Activated CD8-positive, alpha-beta memory T cell treated with anti-CD3 and anti-CD28 coated beads for 48 hours (primary cell): ENCODE measurements around the gene AOAH.

Experiments used
- DNase-seq, 3 experiments: peaks; one replicate each; pipeline ENCODE4 v3.0.0-alpha.2; 2020; ENCODE audit warnings: low read depth in 2 of 3, low spot score in 2 of 3

AOAH gene

GRCh38 chr7:36563706-36564327, 160.5 kb downstream of the AOAH start:
- DNase-seq: no peak

GRCh38 chr7:36562121-36562520, 162.2 kb downstream of the AOAH start:
- no peak for DNase-seq

GRCh38 chr7:36549029-36549428, 175.3 kb downstream of the AOAH start:
- no peak for DNase-seq

- DNase-seq: no peak
These were observed 176.9 kb downstream of the AOAH start for GRCh38 chr7:36547416-36547815.

- no peak for DNase-seq
These were observed 178.0 kb downstream of the AOAH start for GRCh38 chr7:36546331-36546730.

- DNase-seq: no peak
These were observed 179.0 kb downstream of the AOAH start for GRCh38 chr7:36545291-36545690.

- no peak for DNase-seq
These were observed 186.2 kb downstream of the AOAH start for GRCh38 chr7:36538126-36538525.

- DNase-seq: no peak
These were observed 188.2 kb downstream of the AOAH start for GRCh38 chr7:36535866-36536664.

GRCh38 chr7:36533717-36534116, 190.6 kb downstream of the AOAH start:
- no peak for DNase-seq

- DNase-seq: no peak
These were observed 191.3 kb downstream of the AOAH start for GRCh38 chr7:36532981-36533499.

GRCh38 chr7:36531951-36532350, 192.3 kb downstream of the AOAH start:
- DNase-seq: no peak

- no peak for DNase-seq
These were observed 193.8 kb downstream of the AOAH start for GRCh38 chr7:36530456-36530855.

- DNase-seq: no peak
These were observed 196.8 kb downstream of the AOAH start for GRCh38 chr7:36527549-36527913.

- DNase-seq: no peak
These were observed 197.3 kb downstream of the AOAH start for GRCh38 chr7:36526863-36527548.

GRCh38 chr7:36523371-36524101, 200.8 kb downstream of the AOAH start:
- DNase-seq: no peak

- no peak for DNase-seq
These were observed 201.8 kb downstream of the AOAH start for GRCh38 chr7:36522453-36523007.

GRCh38 chr7:36521911-36522310, 202.4 kb downstream of the AOAH start:
- no peak for DNase-seq

GRCh38 chr7:36521133-36521532, 203.2 kb downstream of the AOAH start:
- DNase-seq: no peak

GRCh38 chr7:36515847-36516246, 208.4 kb downstream of the AOAH start:
- no peak for DNase-seq

- DNase-seq: no peak
These were observed 209.7 kb downstream of the AOAH start for GRCh38 chr7:36514289-36515243.
